Forelimb muscle (tissue), 1 donor: Measurements from ENCODE around the gene ALMS1. TPM values are rescaled to one million over a fixed set of nuclear protein-coding genes. Genes with fewer than 3 reads are reported as not detected.
"Not testable (repeated sequence)": the region's sequence is repeated elsewhere in the genome, so short reads cannot be mapped to it uniquely, and the experiment has no call there.

Experiments
- DNase-seq: peaks from one replicate; pipeline ENCODE4 v3.0.0-alpha.2; 2013; ENCODE audit warnings: low read depth
- polyA plus RNA-seq: library from polyadenylated mRNA; unstranded; fragments of 120-200 nt; gene quantifications from one replicate; pipeline ENCODE4 v1.2.1, GENCODE V29; 2013; ENCODE audit not compliant: insufficient read length

Gene ALMS1
- polyA plus RNA-seq, 1 donor, result 15.6 TPM

DNA sequence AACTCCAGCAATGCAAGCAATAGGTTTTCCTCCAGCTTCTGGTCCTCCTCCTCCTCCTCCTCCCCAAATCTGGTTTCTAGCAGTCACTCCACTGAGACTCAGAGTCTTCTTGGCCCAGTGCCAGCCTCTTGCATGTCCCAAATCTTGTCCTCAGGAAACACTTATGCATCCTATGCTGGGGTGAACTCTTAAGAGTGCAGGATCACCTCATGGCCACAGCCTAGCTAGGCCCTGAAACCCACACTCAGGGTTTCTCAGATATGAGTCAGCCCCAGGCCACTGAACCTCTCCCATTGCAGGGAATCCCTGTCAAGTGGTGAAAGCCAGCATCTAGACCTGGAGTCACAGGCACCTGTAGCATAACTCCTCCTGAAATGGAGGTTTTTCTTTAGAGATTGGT lies 238.4 kb downstream of the ALMS1 start:
- not testable (repeated sequence) for DNase-seq

DNA sequence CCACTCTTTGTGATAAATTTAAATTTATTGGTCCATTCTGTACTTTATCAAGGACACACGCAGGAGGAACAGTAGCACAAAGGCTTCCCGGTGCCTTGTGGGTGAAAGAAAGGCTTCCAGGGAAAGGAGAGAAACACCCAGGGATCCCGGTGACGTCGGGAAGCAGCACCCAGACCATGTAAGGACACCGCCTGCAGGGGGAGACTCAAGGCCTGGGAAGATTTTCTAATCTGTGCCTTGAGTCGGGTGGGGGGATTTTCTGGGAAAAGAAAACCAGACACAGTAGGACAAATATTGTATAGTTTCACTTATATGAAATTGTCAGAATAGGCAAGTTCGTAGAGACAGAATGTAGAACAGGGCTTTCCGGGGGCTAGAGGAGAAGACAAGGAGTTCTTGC lies 239.0 kb downstream of the ALMS1 start:
- not testable (repeated sequence) for DNase-seq

DNA sequence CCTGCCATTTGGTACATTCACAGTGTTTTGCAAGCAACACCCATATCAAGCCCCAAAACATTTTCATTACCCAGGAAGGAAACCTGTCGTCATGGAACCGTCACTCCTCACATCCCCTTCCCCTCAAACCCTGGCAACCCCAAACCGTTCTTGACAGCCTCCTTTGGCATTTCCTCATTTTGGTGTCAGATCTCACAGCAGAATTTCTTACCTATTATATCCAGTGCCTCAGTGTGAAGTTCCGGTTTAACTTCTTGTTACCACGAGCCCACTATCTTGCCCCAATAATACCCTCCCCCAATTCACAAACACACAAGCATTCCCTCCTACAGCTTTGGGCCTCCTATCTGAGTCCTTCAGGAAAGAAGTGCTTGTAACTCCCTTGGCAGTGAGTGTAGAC lies 240.6 kb downstream of the ALMS1 start:
- DNase-seq, result not testable (repeated sequence)

DNA sequence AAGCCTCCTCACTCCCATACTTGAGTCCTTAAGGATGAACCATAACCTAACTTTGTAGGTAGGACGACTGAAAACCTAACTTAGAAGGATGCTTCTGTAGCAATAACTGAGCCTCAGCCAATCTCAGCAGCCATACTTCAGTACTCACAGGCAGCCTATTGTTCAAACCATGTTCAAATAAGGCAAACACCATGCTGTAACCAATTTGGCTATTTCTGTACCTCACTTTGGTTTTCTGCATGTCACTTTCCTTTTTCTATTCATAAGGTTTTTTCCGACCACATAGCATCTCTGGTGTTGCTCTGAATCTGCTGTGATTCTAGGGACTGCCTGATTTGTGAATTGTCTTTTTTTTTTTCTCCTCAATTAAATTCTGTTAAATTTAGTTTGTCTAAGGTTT lies 242.9 kb downstream of the ALMS1 start:
- not testable (repeated sequence) for DNase-seq

DNA sequence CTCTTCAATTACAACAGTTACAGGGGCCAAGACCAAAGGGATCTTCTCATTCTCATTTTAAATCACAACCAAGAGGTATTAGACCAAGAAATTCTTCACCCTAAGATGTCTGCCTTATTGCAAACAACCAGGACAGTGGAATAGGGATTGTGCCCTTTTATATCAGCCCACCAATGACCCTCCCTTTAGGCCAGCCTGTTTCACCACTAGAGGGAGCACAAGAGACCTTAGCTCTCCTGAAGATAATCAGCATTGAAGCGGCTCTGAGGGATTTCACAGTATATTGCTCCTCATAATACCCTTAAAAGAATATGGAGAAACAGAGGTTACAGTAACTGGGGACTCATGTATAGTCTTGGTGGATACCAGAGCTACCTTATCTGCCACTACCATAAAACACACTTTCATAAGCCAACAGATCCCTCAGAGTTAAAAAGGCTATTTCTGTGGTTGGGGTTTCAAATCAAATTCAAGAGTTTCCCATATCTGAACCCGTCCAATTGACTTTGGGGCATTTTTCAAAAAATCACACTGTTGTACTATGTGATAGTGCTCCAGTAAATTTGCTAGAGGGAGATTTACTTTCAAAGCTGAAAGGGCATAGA lies 245.1 kb downstream of the ALMS1 start:
- DNase-seq, result not testable (repeated sequence)

DNA sequence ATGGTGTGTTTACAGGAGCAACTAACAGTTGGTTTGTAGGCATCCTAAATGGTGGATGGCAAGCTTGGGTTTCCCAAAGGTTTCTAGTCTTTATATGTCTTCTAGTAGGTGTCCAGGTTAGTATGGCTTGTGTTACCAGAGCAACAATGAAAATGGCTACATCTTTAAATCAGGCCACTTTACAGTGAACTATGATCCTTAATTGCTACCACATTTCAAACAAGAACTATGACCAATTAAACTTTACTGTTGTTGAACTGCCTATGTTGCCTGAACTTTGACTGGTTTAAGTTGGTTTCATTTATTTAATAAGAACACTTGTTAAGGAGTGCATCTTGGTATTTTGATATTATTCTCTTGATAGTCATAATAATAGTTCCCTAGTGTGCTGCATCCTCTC lies 251.3 kb downstream of the ALMS1 start:
- DNase-seq, result not testable (repeated sequence)

DNA sequence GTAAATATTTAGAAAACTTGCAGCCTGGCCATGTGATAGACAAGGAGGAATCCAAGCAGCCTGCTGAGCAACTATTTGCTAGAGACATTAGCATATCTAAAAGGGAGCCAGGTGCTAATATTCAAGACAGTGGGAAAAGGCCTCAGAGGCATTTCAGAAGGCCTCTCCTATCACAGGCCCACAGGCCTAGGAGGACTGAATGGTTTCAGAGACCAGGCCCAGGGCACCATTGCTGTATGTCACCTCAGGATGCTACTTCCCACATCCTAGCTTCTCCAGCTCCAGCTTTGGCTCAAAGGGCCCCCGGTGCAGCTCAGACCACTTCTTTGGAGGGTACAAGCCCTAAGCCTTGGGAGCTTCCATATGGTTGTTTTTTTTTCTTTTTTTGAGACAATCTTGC lies 252.8 kb downstream of the ALMS1 start:
- no peak for DNase-seq

DNA sequence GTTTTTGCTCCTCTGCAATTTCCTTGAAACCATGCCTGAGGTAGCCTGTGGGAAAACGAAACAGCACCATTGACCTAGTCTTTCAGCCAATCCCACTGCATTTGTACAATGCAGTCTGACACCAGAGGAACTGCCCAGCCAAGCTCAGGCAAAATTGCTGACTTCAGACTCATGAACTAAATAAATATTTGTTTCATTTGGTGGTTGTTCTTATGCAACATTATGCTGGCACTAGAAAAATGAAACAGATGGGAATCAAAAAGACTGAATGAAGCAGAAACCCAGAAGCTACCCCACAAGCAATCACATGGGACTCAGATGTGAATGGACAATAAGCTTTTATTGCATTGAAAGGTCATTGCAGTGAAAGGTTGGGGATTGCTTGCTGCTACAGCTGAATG lies 254.9 kb downstream of the ALMS1 start:
- DNase-seq, result no peak

DNA sequence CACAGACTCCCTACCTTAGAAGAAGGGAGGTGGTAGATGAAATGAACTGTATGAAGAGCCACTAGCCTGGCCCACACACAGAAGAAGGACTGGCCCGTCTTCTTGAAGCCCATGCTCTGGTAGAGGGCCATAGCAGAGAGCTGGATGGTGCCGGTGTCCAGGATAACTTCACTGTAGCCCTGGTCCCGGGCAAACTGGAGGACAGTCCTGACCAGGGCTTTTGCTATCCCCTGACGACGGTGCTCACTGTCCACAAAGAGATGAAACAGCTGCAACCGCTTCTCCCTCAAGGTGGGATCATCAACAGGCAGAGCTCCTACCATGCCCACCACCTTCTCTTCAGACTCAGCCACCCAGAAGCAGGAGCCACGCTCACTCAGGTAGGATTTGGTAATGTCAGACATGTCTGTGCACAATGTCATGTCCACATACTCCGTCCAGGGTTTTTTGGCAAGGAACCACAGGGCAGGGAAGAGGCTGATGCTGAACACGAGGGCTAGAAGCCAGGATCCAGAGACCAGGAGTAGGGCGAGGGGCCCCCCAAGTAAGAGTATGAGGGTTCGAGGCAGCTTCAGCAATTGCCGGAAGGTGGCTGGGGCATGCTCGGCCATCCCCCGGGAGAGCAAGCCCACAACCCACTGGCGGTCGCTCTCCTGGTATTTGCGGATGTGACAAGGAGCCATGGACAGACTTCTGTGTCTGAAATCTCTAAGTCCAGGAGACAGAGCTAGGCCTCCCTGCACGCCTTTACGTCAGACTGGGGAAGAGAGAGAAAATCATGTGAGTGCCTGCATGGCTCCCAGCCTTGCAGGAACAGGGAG lies 255.5 kb downstream of the ALMS1 start:
- no peak for DNase-seq

DNA sequence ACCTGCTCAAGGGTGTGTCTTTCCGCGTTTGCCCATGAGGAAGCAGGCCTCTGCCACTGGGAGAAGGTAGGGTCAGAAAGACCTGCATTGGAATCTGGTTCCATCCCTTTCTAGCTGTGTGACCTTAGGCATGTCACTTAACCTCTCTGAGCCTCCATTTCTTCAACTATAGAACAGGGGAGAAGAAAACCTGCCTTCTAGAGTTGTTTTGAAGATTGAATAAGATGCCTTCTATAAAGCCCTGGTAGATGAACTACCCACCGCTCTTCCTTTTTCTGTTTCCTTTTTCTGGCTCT lies 256.1 kb downstream of the ALMS1 start:
- DNase-seq, result no peak

DNA sequence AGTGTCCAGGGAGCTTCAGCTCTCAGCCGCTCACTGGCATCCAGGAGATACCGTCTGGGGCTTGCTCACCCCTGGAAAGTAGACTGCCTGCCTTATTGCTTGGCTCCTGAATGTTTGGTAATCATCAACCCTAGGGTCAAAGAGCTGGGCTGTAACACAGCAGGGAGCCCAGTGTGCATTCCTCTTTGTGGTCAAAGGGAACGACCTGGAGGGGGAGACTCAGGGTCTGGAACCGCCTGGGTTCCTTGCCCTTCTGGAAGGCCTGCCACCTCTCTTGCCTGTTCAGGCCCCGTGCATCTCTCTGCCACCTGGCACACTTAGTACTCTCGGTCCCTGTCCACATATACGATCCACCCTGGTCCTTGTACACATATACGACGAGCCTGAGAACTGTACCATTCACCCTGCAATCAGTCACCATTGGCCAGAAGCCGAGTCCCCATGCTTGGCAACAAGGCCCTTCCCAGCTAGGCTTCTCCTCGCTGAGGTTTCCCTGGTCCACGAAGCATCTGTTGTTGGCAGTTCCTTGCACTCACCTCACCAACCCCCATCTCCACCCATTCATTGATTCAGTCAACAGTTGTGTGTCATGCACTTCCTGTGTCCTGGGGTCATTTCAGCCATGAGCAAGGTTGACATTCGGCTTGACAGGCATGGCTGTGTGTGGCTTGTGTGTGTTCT lies 256.8 kb downstream of the ALMS1 start, which contains the start of gene NAT8:
TSS of gene NAT8 (minus strand) at position 85 of the 681 bp plus-strand sequence. CDS start 794 bp downstream, outside the sequence.
- DNase-seq, result no peak

DNA sequence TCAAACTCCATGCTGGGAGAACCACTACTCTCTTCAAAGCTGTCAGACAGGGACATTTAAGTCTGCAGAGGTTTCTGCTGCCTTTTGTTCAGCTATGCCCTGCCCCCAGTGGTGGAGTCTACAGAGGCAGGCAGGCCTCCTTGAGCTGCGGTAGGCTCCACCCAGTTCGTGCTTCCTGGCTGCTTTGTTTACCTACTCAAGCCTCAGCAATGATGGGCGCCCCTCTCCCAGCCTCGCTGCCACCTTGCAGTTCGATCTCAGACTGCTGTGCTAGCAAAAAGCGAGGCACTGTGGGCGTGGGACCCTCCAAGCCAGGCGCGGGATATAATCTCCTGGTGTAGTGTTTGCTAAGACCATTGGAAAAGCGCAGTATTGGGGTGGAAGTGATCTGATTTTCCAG lies 262.1 kb downstream of the ALMS1 start:
- DNase-seq, result not testable (repeated sequence)

DNA sequence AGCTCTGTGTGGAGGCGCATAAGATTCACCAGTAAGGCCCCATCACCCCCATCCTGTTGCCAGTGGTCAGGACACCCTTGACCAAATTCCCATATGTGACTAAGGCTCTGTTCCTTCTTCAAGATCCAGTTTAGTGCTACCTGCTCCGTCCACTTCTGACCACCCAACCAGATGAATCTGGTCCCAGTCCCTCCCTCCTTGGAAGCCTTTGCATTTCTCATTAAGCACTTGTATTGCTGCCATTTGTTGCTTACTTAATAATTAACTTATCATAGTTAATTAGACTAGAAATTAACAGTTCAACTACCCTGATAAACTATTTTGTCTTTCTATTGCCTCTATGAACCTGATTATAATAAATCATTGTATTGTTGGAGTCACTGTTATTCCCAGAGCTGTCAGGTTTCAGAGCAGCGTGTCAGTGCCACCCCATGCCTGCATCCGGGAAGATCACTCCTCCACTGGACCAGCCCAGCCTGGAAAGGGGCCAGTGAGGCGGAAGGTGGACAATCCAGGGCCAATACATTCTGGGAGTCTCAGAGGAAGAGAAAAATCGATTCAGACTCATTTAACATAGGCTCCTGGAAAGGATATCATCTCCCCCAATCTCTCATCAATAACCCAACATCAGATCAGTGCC lies 266.1 kb downstream of the ALMS1 start:
- no peak for DNase-seq

DNA sequence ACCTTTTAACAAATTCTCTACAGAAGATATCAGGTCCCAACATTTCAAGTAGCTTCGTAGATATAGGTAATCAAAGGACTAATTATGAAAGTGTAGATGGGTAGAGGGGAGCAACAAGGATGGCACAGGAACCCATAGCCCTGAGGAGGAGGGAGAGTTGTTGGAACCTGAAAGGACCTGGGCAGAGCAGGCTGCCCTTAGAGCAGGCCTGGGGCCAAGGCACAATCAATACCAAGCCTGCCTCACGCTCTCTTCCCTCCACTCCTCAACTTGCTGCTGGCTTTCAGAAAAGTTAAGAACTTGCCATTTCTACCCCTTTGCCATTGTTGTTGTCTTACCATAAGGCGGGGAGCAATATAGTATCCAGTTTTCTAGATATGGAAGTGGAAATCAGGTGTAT lies 266.7 kb downstream of the ALMS1 start:
- DNase-seq, result no peak

DNA sequence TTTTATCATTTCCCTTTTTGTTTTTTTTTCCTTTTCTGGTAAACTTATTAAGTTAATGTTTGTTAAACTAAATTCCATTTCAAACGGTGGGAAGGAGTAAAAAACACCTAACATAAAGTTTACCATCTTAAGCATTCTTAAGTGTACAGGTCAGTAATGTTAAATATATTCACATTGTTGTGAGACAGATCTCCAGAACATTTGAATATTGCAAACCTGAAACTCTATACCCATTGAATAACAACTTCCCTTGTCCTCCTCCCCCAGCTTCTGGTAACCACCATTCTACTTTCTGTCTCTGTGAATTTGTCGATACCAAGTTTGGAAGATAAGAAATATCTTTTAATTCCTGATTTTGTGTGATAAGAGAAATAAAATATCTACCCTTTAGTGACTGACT lies 268.5 kb downstream of the ALMS1 start:
- no peak for DNase-seq

Other genes starting within 250 kb of the ALMS1 start
- gene NOTO, start 183.3 kb upstream of the ALMS1 start, polyA plus RNA-seq, result not detected
- 32.5 TPM for gene SMYD5, start 171.6 kb upstream of the ALMS1 start, polyA plus RNA-seq
- 35.3 TPM for gene PRADC1, start 152.6 kb upstream of the ALMS1 start, polyA plus RNA-seq
- 176 TPM for gene CCT7, start 151.5 kb upstream of the ALMS1 start, polyA plus RNA-seq
- gene FBXO41, start 101.4 kb upstream of the ALMS1 start, polyA plus RNA-seq, result 0.18 TPM
- gene EGR4, start 92.3 kb upstream of the ALMS1 start, polyA plus RNA-seq, result not detected